Nephron progenitor cell (in vitro differentiated cells): ENCODE measurements around the gene ANKRD29.
"Not testable (repeated sequence)": the region's sequence is repeated elsewhere in the genome, so short reads cannot be mapped to it uniquely, and the experiment has no call there.

Experiments
- DNase-seq: peaks from one replicate; pipeline ENCODE4 v3.0.0; 2021
- H3K27ac Mint-ChIP-seq: 2 replicates; pipeline ENCODE4 v1.8.0; 2021; ENCODE audit warnings: mild to moderate bottlenecking, moderate library complexity, mixed read lengths
- H3K27me3 Mint-ChIP-seq: 2 replicates; pipeline ENCODE4 v1.8.0; 2021; ENCODE audit warnings: mild to moderate bottlenecking, low read depth, mixed read lengths; ENCODE audit not compliant: poor library complexity
- H3K36me3 Mint-ChIP-seq: 2 replicates; pipeline ENCODE4 v1.8.0; 2021; ENCODE audit warnings: low read depth, mixed read lengths
- H3K4me1 Mint-ChIP-seq: 2 replicates; pipeline ENCODE4 v1.8.0; 2021; ENCODE audit warnings: mixed read lengths
- H3K4me3 Mint-ChIP-seq: 2 replicates; pipeline ENCODE4 v1.8.0; 2021; ENCODE audit warnings: mild to moderate bottlenecking, moderate library complexity, mixed read lengths
- H3K9me3 Mint-ChIP-seq: 2 replicates; pipeline ENCODE4 v1.8.0; 2021; ENCODE audit warnings: mild to moderate bottlenecking, moderate library complexity, mixed read lengths
- CTCF ChIP-seq: fragments of 200-600 bp; sonication (generic); IDR thresholded peaks from 2 replicates; pipeline ENCODE4 v1.5.0; 2021; ENCODE audit warnings: antibody characterized with exemption

Gene ANKRD29

GRCh38 chr18:23568281-23569138, 94.2 kb downstream of the ANKRD29 start:
- Mint-ChIP-seq H3K4me1 (no peaks in the 10 kb centered on the region), H3K27ac (no peak overlapping the region), H3K9me3 (no peaks in the 10 kb centered on the region), H3K36me3 (peaks cover 56% of the 10 kb centered on the region), H3K27me3 (no peaks in the 10 kb centered on the region), H3K4me3 (no peak overlapping the region)
- no peak for DNase-seq
- no peak for TF ChIP-seq CTCF

DNA sequence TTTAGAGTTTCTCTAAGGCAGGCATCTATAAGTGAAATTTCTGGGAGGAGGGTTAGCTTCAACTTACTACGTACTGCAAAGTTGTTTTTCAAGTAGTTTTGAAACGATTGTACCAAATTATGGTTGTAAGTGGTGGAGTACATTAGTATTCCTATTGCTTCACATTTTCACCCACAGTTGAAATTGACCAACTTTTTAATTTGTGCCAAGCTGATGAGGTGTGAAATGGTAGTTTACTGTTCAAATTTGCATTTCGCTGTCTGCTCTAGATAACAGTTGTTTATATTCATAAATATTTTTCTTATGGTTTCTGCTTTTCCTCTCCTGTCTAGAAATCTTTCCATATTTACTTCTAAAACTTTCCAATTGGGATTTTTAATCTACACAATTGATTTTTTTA, 95.0 kb downstream of the ANKRD29 start:
- DNase-seq, result no peak
- no peaks in the 10 kb centered on the region for H3K4me1 Mint-ChIP-seq
- H3K9me3 Mint-ChIP-seq, result no peaks in the 10 kb centered on the region
- TF ChIP-seq CTCF, result no peak
- peaks cover 61% of the 10 kb centered on the region for H3K36me3 Mint-ChIP-seq
- no peaks in the 10 kb centered on the region for H3K27me3 Mint-ChIP-seq
- no peak overlapping the region for H3K27ac Mint-ChIP-seq
- H3K4me3 Mint-ChIP-seq, result no peak overlapping the region

DNA sequence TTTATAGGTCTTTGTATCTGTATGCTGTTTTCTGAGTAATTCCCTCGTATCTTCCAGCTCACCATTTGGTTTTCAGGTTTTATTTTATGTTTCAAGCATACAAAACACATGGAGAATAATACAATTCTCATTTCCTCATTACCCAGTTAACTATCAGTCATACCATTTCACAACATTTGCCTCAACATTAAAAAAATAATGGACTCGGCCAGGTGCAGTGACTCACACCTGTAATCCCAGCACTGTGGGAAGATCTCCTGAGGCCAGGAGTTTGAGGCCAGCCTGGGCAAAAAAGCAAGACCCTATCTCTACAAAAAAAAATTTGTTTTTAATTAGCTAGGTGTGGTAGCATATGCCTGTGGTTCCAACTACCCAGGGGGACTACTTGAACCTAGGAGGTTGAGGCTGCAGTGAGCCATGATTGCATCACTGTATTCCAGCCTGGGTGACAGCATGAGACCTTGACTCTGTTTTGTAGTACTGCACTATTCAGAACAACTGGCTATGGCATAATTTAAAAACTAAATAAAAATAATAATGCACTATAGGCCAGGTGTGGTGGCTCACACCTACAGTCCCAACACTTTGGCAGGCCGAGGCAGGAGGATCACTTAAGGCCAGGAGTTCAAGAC, 96.7 kb downstream of the ANKRD29 start:
- H3K4me3 Mint-ChIP-seq, result no peak overlapping the region
- no peak for DNase-seq
- H3K4me1 Mint-ChIP-seq, result no peaks in the 10 kb centered on the region
- no peak for TF ChIP-seq CTCF
- H3K27ac Mint-ChIP-seq, result no peak overlapping the region
- no peaks in the 10 kb centered on the region for H3K27me3 Mint-ChIP-seq
- H3K36me3 Mint-ChIP-seq, result peaks cover 77% of the 10 kb centered on the region
- H3K9me3 Mint-ChIP-seq, result no peaks in the 10 kb centered on the region

GRCh38 chr18:23563377-23564043, 99.2 kb downstream of the ANKRD29 start:
- H3K36me3 Mint-ChIP-seq, result peaks cover 85% of the 10 kb centered on the region
- H3K27me3 Mint-ChIP-seq, result no peaks in the 10 kb centered on the region
- TF ChIP-seq CTCF, result no peak

GRCh38 chr18:23560186-23560585, 102.5 kb downstream of the ANKRD29 start:
- no peaks in the 10 kb centered on the region for H3K9me3 Mint-ChIP-seq
- H3K27me3 Mint-ChIP-seq, result no peaks in the 10 kb centered on the region
- DNase-seq, result no peak
- no peak for TF ChIP-seq CTCF
- no peak overlapping the region for H3K4me3 Mint-ChIP-seq
- peaks cover 86% of the 10 kb centered on the region for H3K36me3 Mint-ChIP-seq
- H3K4me1 Mint-ChIP-seq, result no peaks in the 10 kb centered on the region
- H3K27ac Mint-ChIP-seq, result no peak overlapping the region

More at GRCh38 chr18:23563377-23564043, 99.2 kb downstream of the ANKRD29 start:
- Mint-ChIP-seq H3K27ac (no peak overlapping the region), H3K9me3 (no peaks in the 10 kb centered on the region), H3K4me3 (no peak overlapping the region), H3K4me1 (no peaks in the 10 kb centered on the region)
- DNase-seq, result no peak

DNA sequence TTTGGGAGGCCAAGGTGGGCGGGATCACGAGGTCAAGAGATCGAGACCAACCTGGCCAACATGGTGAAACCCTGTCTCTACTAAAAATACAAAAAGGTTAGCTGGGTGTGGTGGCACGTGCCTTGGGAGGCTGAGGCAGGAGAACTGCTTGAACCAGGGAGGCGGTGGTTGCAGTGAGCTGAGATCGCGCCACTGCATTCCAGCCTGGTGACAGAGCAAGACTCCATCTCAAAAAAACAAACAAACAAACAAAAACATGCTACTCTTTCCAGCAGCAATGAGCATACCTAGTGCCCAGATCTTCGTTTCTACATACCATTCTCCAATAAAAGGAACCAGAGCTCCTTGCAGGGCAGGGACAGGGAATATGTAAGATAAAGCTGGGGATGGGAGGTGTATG, 105.2 kb downstream of the ANKRD29 start:
- peaks cover 91% of the 10 kb centered on the region for H3K36me3 Mint-ChIP-seq

More for the DNA sequence above, 105.2 kb downstream of the ANKRD29 start:
- not testable (repeated sequence) for DNase-seq, H3K9me3 Mint-ChIP-seq, H3K27ac Mint-ChIP-seq, H3K27me3 Mint-ChIP-seq, H3K4me3 Mint-ChIP-seq, H3K4me1 Mint-ChIP-seq
